ENCODE results near the gene DSE.

DSE gene

GRCh38 chr6:116389357-116389756 is 18.6 kb downstream of the DSE start:
- no peak for DNase-seq

- DNase-seq = no peak
These were observed 19.8 kb downstream of the DSE start for GRCh38 chr6:116390581-116390980.

- no peak for DNase-seq
These were observed 21.6 kb downstream of the DSE start for GRCh38 chr6:116392132-116393013.

- no peak for DNase-seq
These were observed 22.7 kb downstream of the DSE start for GRCh38 chr6:116393430-116393829.

GRCh38 chr6:116395647-116396046 is 24.9 kb downstream of the DSE start:
- DNase-seq = no peak

- no peak for DNase-seq
These were observed 25.7 kb downstream of the DSE start for GRCh38 chr6:116396441-116396840.

- no peak for DNase-seq
These were observed 27.2 kb downstream of the DSE start for GRCh38 chr6:116397914-116398313.

GRCh38 chr6:116398316-116399010 is 27.7 kb downstream of the DSE start:
- no peak for DNase-seq

GRCh38 chr6:116399287-116399686 is 28.5 kb downstream of the DSE start:
- no peak for DNase-seq

- no peak for DNase-seq
These were observed 29.6 kb downstream of the DSE start for GRCh38 chr6:116400328-116400727.

GRCh38 chr6:116402108-116402937 is 31.6 kb downstream of the DSE start:
- no peak for DNase-seq

GRCh38 chr6:116403205-116403604 is 32.5 kb downstream of the DSE start:
- no peak for DNase-seq

- DNase-seq = no peak
These were observed 33.9 kb downstream of the DSE start for GRCh38 chr6:116404696-116405095.

- no peak for DNase-seq
These were observed 34.4 kb downstream of the DSE start for GRCh38 chr6:116405138-116405537.

- DNase-seq = no peak
These were observed 35.1 kb downstream of the DSE start for GRCh38 chr6:116405652-116406356.

GRCh38 chr6:116406678-116407345 is 36.1 kb downstream of the DSE start:
- no peak for DNase-seq

- DNase-seq = no peak
These were observed 37.7 kb downstream of the DSE start for GRCh38 chr6:116408491-116408890.

- no peak for DNase-seq
These were observed 39.0 kb downstream of the DSE start for GRCh38 chr6:116409756-116410155.

- DNase-seq = no peak
These were observed 40.5 kb downstream of the DSE start for GRCh38 chr6:116411284-116411623.

GRCh38 chr6:116412270-116412669 is 41.5 kb downstream of the DSE start:
- no peak for DNase-seq

GRCh38 chr6:116413357-116413756 is 42.6 kb downstream of the DSE start:
- DNase-seq = no peak

GRCh38 chr6:116417661-116418060 is 46.9 kb downstream of the DSE start:
- DNase-seq = no peak

Measured in cerebellar nuclear complex (tissue), 1 donor.